Body of pancreas (tissue), 4 donors: Measurements from ENCODE around the gene LRRC9. TPM values are rescaled to one million over a fixed set of nuclear protein-coding genes. Genes with fewer than 3 reads are reported as not detected.

Experiments used
- ATAC-seq: fragments of 150-250 bp; one replicate; pipeline ENCODE4 v1.9.1; 2016
- DNase-seq, 4 donors: peaks; one replicate each; pipeline ENCODE4 v3.0.0-alpha.2; 2019
- H3K27ac ChIP-seq, 4 donors: fragments of 200-600 bp; sonication (generic); 1 replicate in 3 of 4; 2 replicates in 1 of 4; pipeline versions ENCODE4 v1.5.1 to v1.6.1; 2016 to 2019; ENCODE audit warnings: mild to moderate bottlenecking in 1 of 4, mixed read lengths in 1 of 4, moderate library complexity in 1 of 4
- H3K27me3 ChIP-seq, 2 donors: fragments of 200-600 bp; sonication (generic); one replicate each; pipeline ENCODE4 v1.6.0; 2016; ENCODE audit warnings: mild to moderate bottlenecking in 1 of 2
- H3K36me3 ChIP-seq, 2 donors: fragments of 200-600 bp; sonication (generic); replicated peaks in 1 of 2; 2 replicates each; pipeline ENCODE4 v1.5.1; 2016; ENCODE audit warnings: low read depth in 2 of 2; ENCODE audit not compliant: insufficient read depth in 1 of 2
- H3K4me1 ChIP-seq: fragments of 200-600 bp; sonication (generic); one replicate; pipeline ENCODE4 v1.6.0; 2016
- H3K4me3 ChIP-seq, 2 donors: fragments of 200-600 bp; sonication (generic); 1 replicate in 1 of 2; 2 replicates in 1 of 2; pipeline ENCODE4 v1.5.1; 2016 to 2019
- H3K9me3 ChIP-seq, 3 donors: fragments of 200-600 bp; sonication (generic); 1 replicate in 2 of 3; 2 replicates in 1 of 3; pipeline ENCODE4 v1.5.1; 2016
- POLR2A ChIP-seq, 3 donors: fragments of 450-650 bp; IDR thresholded peaks; one replicate each; pipeline ENCODE4 v1.6.1; 2016; ENCODE audit warnings: antibody characterized with exemption in 3 of 3, mild to moderate bottlenecking in 2 of 3
- WGBS, 2 donors: methylation state at CpG; one replicate each; pipeline ENCODE4 v1.1.5; 2017; 5-methylcytosine and 5-hydroxymethylcytosine counted together
- intact Hi-C: fragments of 100-400 bp; cut with DNase I; formaldehyde crosslinking; loops from one replicate; pipeline ENCODE4 v1.15.1; 2023
- total RNA-seq, 2 donors: library from RNA; depleted of rRNA; stranded (reverse); fragments of >200 nt; gene quantifications; one replicate each; pipeline ENCODE4 v1.1.0, GENCODE V29; 2016
- TF ChIP-seq, protein P1 (sequence below), 7 experiments: fragments of 450-650 bp in 4 of 7; fragments of 200-600 bp in 3 of 7; sonication (generic) in 3 of 7; IDR thresholded peaks; one replicate each; pipeline ENCODE4 v1.5.1; 2016 to 2019; ENCODE audit warnings: antibody characterized with exemption in 7 of 7

The LRRC9 gene
- total RNA-seq, 2 donors from 2014 or later, result not detected

DNA sequence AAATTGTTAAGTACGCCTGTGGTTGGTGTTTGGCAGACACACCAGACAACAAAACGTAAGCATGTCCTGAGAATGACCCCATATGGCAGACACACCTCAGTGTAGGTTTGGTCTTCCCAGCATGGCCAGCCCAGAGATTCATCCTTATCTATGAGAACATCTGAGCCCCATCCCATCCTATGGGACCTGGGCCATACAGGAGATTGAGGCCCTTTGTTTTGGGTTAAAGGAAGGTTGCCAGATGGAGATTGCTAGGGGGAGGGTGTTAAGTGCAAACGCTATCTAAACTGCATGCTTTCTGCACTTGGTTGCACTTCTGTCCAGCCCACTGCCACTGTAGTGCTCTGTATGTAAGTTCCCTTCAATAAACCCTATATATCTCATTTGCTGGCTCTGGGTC, 167.7 kb downstream of the LRRC9 start:
- Histone ChIP-seq H3K27me3 (no peaks in the 10 kb centered on the region), H3K27ac (no peak overlapping the region), H3K36me3 (no peaks in the 10 kb centered on the region), H3K4me1 (peaks cover 4% of the 10 kb centered on the region), H3K9me3 (no peaks in the 10 kb centered on the region), H3K4me3 (no peak overlapping the region)
- 82 to 89% methylated on average over 3 of the region's 3 CpGs for WGBS, 2 donors
- ATAC-seq (no peak), DNase-seq (no peak)
- intact Hi-C loops, result no loop called here
- no peak for TF ChIP-seq POLR2A (IDR thresholded peaks at IDR 0.05)
- TF ChIP-seq, protein P1, sequence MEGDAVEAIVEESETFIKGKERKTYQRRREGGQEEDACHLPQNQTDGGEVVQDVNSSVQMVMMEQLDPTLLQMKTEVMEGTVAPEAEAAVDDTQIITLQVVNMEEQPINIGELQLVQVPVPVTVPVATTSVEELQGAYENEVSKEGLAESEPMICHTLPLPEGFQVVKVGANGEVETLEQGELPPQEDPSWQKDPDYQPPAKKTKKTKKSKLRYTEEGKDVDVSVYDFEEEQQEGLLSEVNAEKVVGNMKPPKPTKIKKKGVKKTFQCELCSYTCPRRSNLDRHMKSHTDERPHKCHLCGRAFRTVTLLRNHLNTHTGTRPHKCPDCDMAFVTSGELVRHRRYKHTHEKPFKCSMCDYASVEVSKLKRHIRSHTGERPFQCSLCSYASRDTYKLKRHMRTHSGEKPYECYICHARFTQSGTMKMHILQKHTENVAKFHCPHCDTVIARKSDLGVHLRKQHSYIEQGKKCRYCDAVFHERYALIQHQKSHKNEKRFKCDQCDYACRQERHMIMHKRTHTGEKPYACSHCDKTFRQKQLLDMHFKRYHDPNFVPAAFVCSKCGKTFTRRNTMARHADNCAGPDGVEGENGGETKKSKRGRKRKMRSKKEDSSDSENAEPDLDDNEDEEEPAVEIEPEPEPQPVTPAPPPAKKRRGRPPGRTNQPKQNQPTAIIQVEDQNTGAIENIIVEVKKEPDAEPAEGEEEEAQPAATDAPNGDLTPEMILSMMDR (IDR thresholded peaks at IDR 0.05), result no peak

DNA sequence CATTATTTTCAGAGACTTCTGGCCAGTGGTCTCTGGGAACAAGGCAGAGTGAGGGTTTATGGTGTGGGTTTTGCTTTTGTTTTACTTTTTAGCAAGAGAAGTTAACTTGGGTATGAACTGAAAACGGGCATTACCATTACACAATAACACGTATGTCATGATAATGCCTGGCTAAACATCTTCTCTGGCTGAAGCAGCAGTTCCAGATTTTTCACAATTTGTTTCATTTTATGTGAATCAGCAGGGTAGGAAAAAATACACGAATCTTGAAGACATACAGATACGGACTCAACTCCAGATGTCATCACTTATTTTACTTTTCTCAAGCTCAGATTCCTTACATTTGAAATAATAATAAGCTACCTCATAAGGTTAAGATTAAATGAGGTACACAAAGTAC, 169.3 kb downstream of the LRRC9 start:
- Histone ChIP-seq H3K36me3 (no peaks in the 10 kb centered on the region), H3K27ac (no peak overlapping the region), H3K9me3 (no peaks in the 10 kb centered on the region), H3K4me1 (peaks cover 16% of the 10 kb centered on the region), H3K4me3 (no peak overlapping the region), H3K27me3 (no peaks in the 10 kb centered on the region)
- TF ChIP-seq, protein P1 (IDR thresholded peaks at IDR 0.05), result no peak
- no peak for TF ChIP-seq POLR2A (IDR thresholded peaks at IDR 0.05)
- ATAC-seq, result no peak
- intact Hi-C loops, result no loop called here
- WGBS, 2 donors, result 39 to 40% methylated on average over 4 of the region's 4 CpGs
- DNase-seq, result no peak

DNA sequence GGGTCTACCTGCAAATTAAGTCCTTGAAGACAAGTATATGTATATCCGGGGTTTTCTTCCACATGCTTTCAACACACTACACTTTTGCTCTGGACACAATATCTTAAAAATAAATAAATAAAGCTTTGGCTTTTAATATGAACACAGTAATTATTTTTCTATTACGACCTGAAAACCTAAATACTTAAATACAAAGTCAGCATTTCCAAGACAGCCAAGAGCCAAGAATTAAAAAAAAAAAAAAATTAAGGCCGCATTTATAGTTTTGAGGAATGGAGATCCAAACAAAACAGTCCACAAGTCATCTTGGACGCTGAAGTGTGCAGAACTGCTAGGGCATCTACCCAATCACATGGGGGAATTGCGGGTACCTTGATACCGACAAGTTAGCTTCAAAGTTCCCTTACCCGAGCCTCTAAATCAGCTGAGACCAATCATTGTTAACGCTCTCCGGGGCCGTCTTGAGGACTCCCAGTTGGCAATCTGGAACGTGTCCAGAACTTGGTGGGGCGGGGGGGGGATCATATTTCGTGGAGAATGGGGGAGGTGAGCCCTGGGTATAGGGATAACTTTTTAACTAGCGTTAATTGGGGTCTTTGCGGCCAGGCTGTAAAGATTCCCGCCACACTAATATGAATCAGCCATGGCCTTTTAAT, 171.0 kb downstream of the LRRC9 start:
- TF ChIP-seq, protein P1 (IDR thresholded peaks at IDR 0.05), result no peak
- no peak for TF ChIP-seq POLR2A (IDR thresholded peaks at IDR 0.05)
- intact Hi-C loops, result no loop called here

DNA sequence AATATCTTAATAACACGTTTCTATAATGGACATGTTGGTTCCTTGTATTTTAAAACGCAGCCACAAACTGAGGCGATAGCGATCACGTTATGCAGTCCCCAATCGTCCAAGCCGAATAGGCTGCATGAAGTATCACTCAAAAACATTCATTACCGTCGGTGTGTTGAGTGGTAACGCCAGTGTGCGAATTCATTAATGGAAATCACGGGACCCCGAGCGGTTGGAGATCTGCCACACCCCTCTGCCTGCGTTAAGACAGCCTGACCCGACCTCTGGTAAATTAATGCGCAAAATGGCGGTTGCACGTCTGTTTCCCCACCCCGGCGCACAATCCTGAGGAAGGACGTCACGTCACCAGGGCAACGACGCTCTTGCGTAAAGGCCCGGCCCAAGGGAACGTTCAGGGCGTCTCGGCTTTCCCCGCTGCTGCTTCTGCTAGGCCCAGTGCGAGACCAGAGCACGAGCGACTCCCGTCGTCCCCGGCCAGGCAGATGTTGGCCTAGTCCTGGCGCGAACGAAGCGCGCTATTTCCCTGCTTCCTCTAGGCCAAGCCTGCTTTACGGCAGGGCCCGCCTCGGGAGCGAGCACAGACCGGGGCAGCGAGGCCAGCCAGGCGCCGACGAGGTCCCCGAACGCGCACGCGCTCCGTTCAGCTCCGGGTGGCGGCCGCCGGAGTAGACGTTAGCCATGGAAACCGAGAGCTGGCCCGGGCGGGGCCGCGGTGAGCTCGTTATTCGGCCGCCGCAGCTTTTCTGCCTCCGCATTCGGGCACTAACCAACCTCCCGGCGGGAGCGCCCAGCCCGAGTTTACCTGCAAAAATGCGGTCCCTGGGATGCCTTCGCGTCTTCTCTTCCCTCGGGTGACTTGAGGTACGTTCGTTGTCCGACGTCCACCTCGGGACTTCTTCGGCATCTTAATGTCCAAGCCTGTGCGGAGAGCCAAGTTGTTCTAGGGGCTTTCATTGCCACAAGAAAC, 171.9 kb downstream of the LRRC9 start, which contains the start of gene PCNX4:
Gene PCNX4 (plus strand): TSS at position 374 of the 976 bp plus-strand sequence. CDS start 15,716 bp downstream, outside the sequence.
- Histone ChIP-seq H3K27me3 (no peaks in the 10 kb centered on the region), H3K9me3 (no peaks in the 10 kb centered on the region), H3K27ac (peak within 1 kb of the TSS; percentile 93 to 98 (median 94)), H3K36me3 (no peaks in the 10 kb centered on the region), H3K4me3 (peak within 1 kb of the TSS; percentile 38 to 67), H3K4me1 (peaks cover 26% of the 10 kb centered on the region)
- intact Hi-C loops, result no loop called here
- ATAC-seq, result peak; percentile 95
- WGBS, 2 donors, result 0 to 1% methylated on average over 25 to 88 of the region's 88 CpGs
- TF ChIP-seq, protein P1 (IDR thresholded peaks at IDR 0.05), result no peak
- TF ChIP-seq POLR2A (IDR thresholded peaks at IDR 0.05), result peak; percentile 94 to 97 (median 97)
- DNase-seq, result peak; percentile 96 to 98 (median 98)

More for the DNA sequence above, 171.0 kb downstream of the LRRC9 start:
- peaks cover 26% of the 10 kb centered on the region for H3K4me1 ChIP-seq
- DNase-seq, result peak; percentile 52 to 76 (median 58)
- H3K4me3 ChIP-seq, result peak overlapping the region in 1 of 2 donors; percentile 67
- no peaks in the 10 kb centered on the region for H3K36me3 ChIP-seq
- ATAC-seq, result peak; percentile 19
- no peaks in the 10 kb centered on the region for H3K27me3 ChIP-seq
- peak overlapping the region; percentile 93 to 98 (median 94) for H3K27ac ChIP-seq
- H3K9me3 ChIP-seq, result no peaks in the 10 kb centered on the region
- 9 to 10% methylated on average over 16 of the region's 16 CpGs for WGBS, 2 donors
